Thymus (tissue), 11 donors: Measurements from ENCODE around the gene FAM227A. TPM values are rescaled to one million over a fixed set of nuclear protein-coding genes. Genes with fewer than 3 reads are reported as not detected.

Experiments
- DNase-seq, 9 donors: peaks; one replicate each; pipeline ENCODE4 v3.0.0-alpha.2; 2013; ENCODE audit warnings: low spot score in 9 of 9, low read depth in 6 of 9, missing footprints in 1 of 9
- H3K27ac ChIP-seq, 2 donors: one replicate each; pipeline ENCODE4 v1.5.1; 2013; ENCODE audit warnings: control low read depth in 1 of 2, low read depth in 1 of 2, low read length in 1 of 2, mild to moderate bottlenecking in 1 of 2, moderate library complexity in 1 of 2
- H3K27me3 ChIP-seq, 2 donors: one replicate each; pipeline ENCODE4 v1.5.1; 2013; ENCODE audit warnings: low read length in 1 of 2; ENCODE audit not compliant: control insufficient read depth in 2 of 2, insufficient read depth in 1 of 2
- H3K36me3 ChIP-seq, 2 donors: one replicate each; pipeline ENCODE4 v1.5.1; 2013; ENCODE audit warnings: low read length in 1 of 2, mild to moderate bottlenecking in 1 of 2, moderate library complexity in 1 of 2; ENCODE audit not compliant: control insufficient read depth in 2 of 2, insufficient read depth in 2 of 2
- H3K4me1 ChIP-seq, 2 donors: one replicate each; pipeline ENCODE4 v1.5.1; 2013; ENCODE audit warnings: low read length in 2 of 2; ENCODE audit not compliant: control insufficient read depth in 2 of 2, insufficient read depth in 2 of 2
- H3K4me3 ChIP-seq, 2 donors: one replicate each; pipeline ENCODE4 v1.5.1; 2013; ENCODE audit warnings: low read length in 2 of 2, control low read depth in 1 of 2, mild to moderate bottlenecking in 1 of 2
- H3K9me3 ChIP-seq, 2 donors: one replicate each; pipeline ENCODE4 v1.5.1; 2013; ENCODE audit warnings: low read length in 1 of 2, mild to moderate bottlenecking in 1 of 2; ENCODE audit not compliant: control insufficient read depth in 2 of 2, insufficient read depth in 1 of 2
- WGBS: extraction: QIAGEN DNeasy Blood & Tissue Kit; methylation state at CpG from one replicate; pipeline ENCODE4 v1.1.7; 2013; 5-methylcytosine and 5-hydroxymethylcytosine counted together
- polyA plus RNA-seq: library from polyadenylated mRNA; stranded (reverse); fragments of 200-250 nt; gene quantifications from one replicate; pipeline ENCODE4 v1.2.3, GENCODE V29; 2013
- total RNA-seq: library from RNA; stranded (reverse); fragments of 120-200 nt; gene quantifications from one replicate; pipeline ENCODE4 v1.2.4, GENCODE V29; 2013
- donor health status: healthy.

The FAM227A gene
- total and polyA plus RNA-seq, 2 donors, result 0.66 to 0.73 TPM

- no peaks in the 10 kb centered on the region for H3K27me3 ChIP-seq
- no peak for DNase-seq
- 98% methylated on average over 13 of the region's 13 CpGs for WGBS
- H3K27ac ChIP-seq, result no peak overlapping the region
- H3K4me3 ChIP-seq, result no peak overlapping the region
- peaks cover 27 to 29% of the 10 kb centered on the region in 2 donors for H3K4me1 ChIP-seq
- peaks cover 10 to 11% of the 10 kb centered on the region in 2 donors for H3K36me3 ChIP-seq
- no peaks in the 10 kb centered on the region for H3K9me3 ChIP-seq
Observed at GRCh38 chr22:38698407-38699094, 42.4 kb upstream of the FAM227A start.

DNA sequence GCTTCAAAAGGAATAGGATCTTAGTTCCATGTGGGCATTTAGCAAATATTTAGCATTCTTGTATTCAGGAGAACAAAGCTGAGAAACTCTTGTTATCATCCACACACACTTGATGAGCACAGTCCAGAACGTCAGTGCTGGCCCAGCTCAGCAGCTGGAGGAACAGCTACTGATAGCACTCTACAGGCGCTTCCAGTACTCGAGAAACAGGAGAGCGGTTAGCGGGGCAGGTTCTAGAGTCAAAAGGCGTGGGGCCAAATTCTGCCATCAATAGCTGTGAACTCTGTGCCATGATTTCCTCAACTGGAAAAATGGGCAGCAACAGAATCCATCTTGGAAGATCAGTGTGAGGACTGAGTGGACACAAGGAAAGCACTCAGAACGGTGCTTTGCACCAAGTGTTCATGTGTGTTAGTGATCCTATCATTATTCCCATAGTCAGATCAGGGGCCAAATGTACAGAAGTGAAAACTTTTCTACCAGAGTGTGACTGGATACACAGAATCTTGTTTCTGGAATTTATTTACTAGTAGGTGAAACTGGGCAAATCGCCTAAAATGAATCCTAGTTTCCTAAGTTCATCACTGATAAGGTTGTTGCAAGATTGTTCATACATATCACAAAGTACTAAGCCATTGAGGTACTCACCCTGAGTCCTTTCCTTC, 41.4 kb upstream of the FAM227A start:
- H3K36me3 ChIP-seq, result peaks cover 10 to 17% of the 10 kb centered on the region in 2 donors
- no peaks in the 10 kb centered on the region for H3K27me3 ChIP-seq
- peaks cover 27 to 29% of the 10 kb centered on the region in 2 donors for H3K4me1 ChIP-seq
- no peaks in the 10 kb centered on the region for H3K9me3 ChIP-seq
- WGBS, result 92% methylated on average over 8 of the region's 8 CpGs
- no peak for DNase-seq
- H3K4me3 ChIP-seq, result no peak overlapping the region
- H3K27ac ChIP-seq, result no peak overlapping the region

DNA sequence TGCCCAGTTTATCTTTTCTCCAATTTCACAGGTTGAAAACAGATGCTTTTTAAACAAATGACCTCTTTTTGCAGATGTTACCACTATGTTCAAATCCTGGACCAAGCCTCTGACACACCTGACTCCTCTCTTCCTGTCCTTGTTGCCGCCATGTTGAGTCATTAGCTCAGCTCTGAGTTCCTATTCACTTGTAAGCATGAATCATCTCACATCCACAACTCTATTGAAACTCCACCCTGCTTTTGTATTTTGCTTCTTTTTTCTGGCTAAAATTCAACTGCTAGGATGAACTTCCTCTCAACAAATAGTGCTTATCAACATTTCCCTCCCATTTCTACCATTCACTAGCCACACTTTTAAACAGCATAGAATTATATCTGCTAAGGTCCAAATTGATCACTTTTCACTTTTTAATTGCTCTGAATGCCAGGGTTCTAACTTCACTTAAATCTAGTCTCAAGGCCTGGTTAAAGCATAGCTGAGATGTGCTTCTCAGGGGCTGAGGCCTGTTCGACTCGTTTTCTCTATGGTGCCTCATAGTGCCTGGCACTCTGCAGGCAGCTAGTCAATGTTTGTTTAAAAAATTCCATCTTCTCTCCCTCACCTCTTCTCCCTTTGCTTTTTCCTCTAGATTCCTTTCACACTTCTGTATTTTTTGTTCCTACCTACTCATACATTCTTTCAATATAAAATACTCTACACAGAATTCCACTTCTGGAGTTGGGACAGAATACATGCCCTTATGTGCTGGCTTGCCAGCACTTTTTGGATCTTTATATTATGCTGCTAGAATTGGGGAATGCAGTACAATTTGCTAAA, 40.6 kb upstream of the FAM227A start:
- Histone ChIP-seq H3K36me3 (peaks cover 13 to 17% of the 10 kb centered on the region in 2 donors), H3K27me3 (no peaks in the 10 kb centered on the region), H3K27ac (peak overlapping the region in 1 of 2 donors; percentile 26), H3K9me3 (no peaks in the 10 kb centered on the region), H3K4me3 (no peak overlapping the region), H3K4me1 (peaks cover 26 to 29% of the 10 kb centered on the region in 2 donors)
- 94% methylated on average over 3 of the region's 3 CpGs for WGBS
- peak in 1 of 9 donors; percentile 20 for DNase-seq

DNA sequence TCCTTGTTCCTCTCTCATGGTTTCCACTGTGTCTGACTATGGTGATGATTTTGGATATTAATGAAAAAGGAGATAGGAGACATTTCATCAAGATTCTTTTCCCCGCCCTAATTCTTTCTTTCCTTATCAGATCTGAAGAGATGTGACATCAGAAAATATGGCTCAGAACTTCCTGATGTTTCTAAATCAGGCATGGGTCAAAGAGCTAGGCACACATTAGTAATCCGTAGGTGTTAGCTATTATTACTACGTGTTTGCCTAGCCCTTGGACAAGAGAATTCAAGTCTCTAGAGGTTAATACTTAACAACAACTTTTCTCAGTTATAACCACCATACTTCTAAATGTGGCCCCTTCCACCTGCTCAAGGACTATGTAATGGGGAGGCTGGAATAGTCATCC, 38.7 kb upstream of the FAM227A start:
- Histone ChIP-seq H3K9me3 (no peaks in the 10 kb centered on the region), H3K27ac (no peak overlapping the region), H3K27me3 (no peaks in the 10 kb centered on the region), H3K4me3 (no peak overlapping the region), H3K36me3 (peaks cover 15 to 29% of the 10 kb centered on the region in 2 donors), H3K4me1 (peaks cover 18 to 25% of the 10 kb centered on the region in 2 donors)
- 99% methylated on average over 3 of the region's 3 CpGs for WGBS
- no peak for DNase-seq

- no peak overlapping the region for H3K27ac ChIP-seq
- H3K4me1 ChIP-seq, result peaks cover 10 to 19% of the 10 kb centered on the region in 2 donors
- H3K4me3 ChIP-seq, result no peak overlapping the region
- DNase-seq, result no peak
- H3K27me3 ChIP-seq, result no peaks in the 10 kb centered on the region
- no peaks in the 10 kb centered on the region for H3K9me3 ChIP-seq
- 97% methylated on average over 2 of the region's 2 CpGs for WGBS
- peaks cover 21 to 36% of the 10 kb centered on the region in 2 donors for H3K36me3 ChIP-seq
Observed at GRCh38 chr22:38694049-38694448, 37.9 kb upstream of the FAM227A start.

GRCh38 chr22:38689651-38690050, 33.5 kb upstream of the FAM227A start:
- Histone ChIP-seq H3K9me3 (no peaks in the 10 kb centered on the region), H3K27ac (no peak overlapping the region), H3K36me3 (peaks cover 59 to 65% of the 10 kb centered on the region in 2 donors), H3K4me1 (no peaks in the 10 kb centered on the region), H3K27me3 (no peaks in the 10 kb centered on the region), H3K4me3 (no peak overlapping the region)
- WGBS, result 96% methylated on average over 1 of the region's 1 CpG
- no peak for DNase-seq

GRCh38 chr22:38685761-38686160, 29.6 kb upstream of the FAM227A start:
- Histone ChIP-seq H3K4me1 (peaks cover 9 to 13% of the 10 kb centered on the region in 2 donors), H3K36me3 (peaks cover 61 to 65% of the 10 kb centered on the region in 2 donors), H3K4me3 (no peak overlapping the region), H3K9me3 (peaks cover 0 to 4% of the 10 kb centered on the region in 2 donors), H3K27me3 (no peaks in the 10 kb centered on the region), H3K27ac (no peak overlapping the region)
- no peak for DNase-seq
- 98% methylated on average over 1 of the region's 1 CpG for WGBS

GRCh38 chr22:38684895-38685294, 28.7 kb upstream of the FAM227A start:
- no peak overlapping the region for H3K27ac ChIP-seq
- DNase-seq, result no peak
- H3K36me3 ChIP-seq, result peaks cover 59 to 62% of the 10 kb centered on the region in 2 donors
- peaks cover 0 to 4% of the 10 kb centered on the region in 2 donors for H3K9me3 ChIP-seq
- H3K4me3 ChIP-seq, result no peak overlapping the region
- peaks cover 9 to 13% of the 10 kb centered on the region in 2 donors for H3K4me1 ChIP-seq
- no peaks in the 10 kb centered on the region for H3K27me3 ChIP-seq
- 97% methylated on average over 9 of the region's 9 CpGs for WGBS
